ENCODE data around the gene DYNLRB1.

Gene DYNLRB1

GRCh38 chr20:34553366-34553867, 37.2 kb downstream of the DYNLRB1 start:
- TF ChIP-seq CTCF (IDR thresholded peaks at IDR 0.05; ENCODE audit: low read depth, low read length) = no peak
- no peak overlapping the region for H3K4me3 ChIP-seq (ENCODE audit: low read depth, low read length)

- no peak for TF ChIP-seq CTCF (IDR thresholded peaks at IDR 0.05; ENCODE audit: low read depth, low read length)
- peak overlapping the region; percentile 71 for H3K4me3 ChIP-seq (ENCODE audit: low read depth, low read length)
Measured at GRCh38 chr20:34557936-34558319, 41.7 kb downstream of the DYNLRB1 start.

GRCh38 chr20:34558320-34559218, 42.3 kb downstream of the DYNLRB1 start, which contains the start of gene MAP1LC3A:
MAP1LC3A (plus strand) TSS chr20:34558718; CDS start chr20:34558869, 151 bp downstream.
- TF ChIP-seq CTCF (IDR thresholded peaks at IDR 0.05; ENCODE audit: low read depth, low read length) = no peak
- peak within 1 kb of the TSS; percentile 71 for H3K4me3 ChIP-seq (ENCODE audit: low read depth, low read length)

- peak overlapping the region; percentile 71 for H3K4me3 ChIP-seq (ENCODE audit: low read depth, low read length)
- no peak for TF ChIP-seq CTCF (IDR thresholded peaks at IDR 0.05; ENCODE audit: low read depth, low read length)
Measured at GRCh38 chr20:34559311-34560140, 43.3 kb downstream of the DYNLRB1 start.

- no peak for TF ChIP-seq CTCF (IDR thresholded peaks at IDR 0.05; ENCODE audit: low read depth, low read length)
- H3K4me3 ChIP-seq (ENCODE audit: low read depth, low read length) = no peak overlapping the region
Measured at GRCh38 chr20:34560141-34560523, 43.9 kb downstream of the DYNLRB1 start.

GRCh38 chr20:34560614-34561013, 44.4 kb downstream of the DYNLRB1 start:
- H3K4me3 ChIP-seq (ENCODE audit: low read depth, low read length) = no peak overlapping the region
- no peak for TF ChIP-seq CTCF (IDR thresholded peaks at IDR 0.05; ENCODE audit: low read depth, low read length)
